Measurements from ENCODE around the gene KIF6.

- no peak for TF ChIP-seq POLR2A (IDR thresholded peaks at IDR 0.05)
- no peak for TF ChIP-seq CTCF (IDR thresholded peaks at IDR 0.05)
Observed at GRCh38 chr6:39724787-39725631, at the start of gene KIF6.
